Spleen (tissue), 13 donors: Measurements from ENCODE around the gene PCGF3. TPM values are rescaled to one million over a fixed set of nuclear protein-coding genes. Genes with fewer than 3 reads are reported as not detected.

Source experiments
- DNase-seq: peaks from one replicate; pipeline ENCODE4 v3.0.0-alpha.2; 2020
- H3K27ac ChIP-seq, 8 donors: fragments of 200-600 bp; sonication (generic) in 7 of 8; 1 replicate in 4 of 8; 2 replicates in 4 of 8; pipeline versions ENCODE4 v1.5.0 to v1.8.0; 2016 to 2021; ENCODE audit warnings: inconsistent platforms in 4 of 8, mild to moderate bottlenecking in 4 of 8, moderate library complexity in 1 of 8
- H3K27me3 ChIP-seq, 7 donors: fragments of 200-600 bp; sonication (generic) in 6 of 7; replicated peaks in 1 of 7; 1 replicate in 4 of 7; 2 replicates in 3 of 7; pipeline versions ENCODE4 v1.5.0 to v1.8.0; 2016 to 2021; ENCODE audit warnings: inconsistent platforms in 3 of 7, mild to moderate bottlenecking in 1 of 7
- H3K36me3 ChIP-seq, 6 donors: fragments of 200-600 bp; sonication (generic) in 5 of 6; 1 replicate in 4 of 6; 2 replicates in 2 of 6; pipeline versions ENCODE4 v1.5.0 to v1.8.0; 2016 to 2021; ENCODE audit warnings: inconsistent platforms in 2 of 6
- H3K4me1 ChIP-seq, 6 donors: fragments of 200-600 bp; sonication (generic) in 5 of 6; 1 replicate in 3 of 6; 2 replicates in 3 of 6; pipeline versions ENCODE4 v1.5.0 to v1.8.0; 2016 to 2021; ENCODE audit warnings: inconsistent platforms in 3 of 6
- H3K4me3 ChIP-seq, 8 donors: fragments of 200-600 bp; sonication (generic) in 7 of 8; 1 replicate in 4 of 8; 2 replicates in 4 of 8; pipeline versions ENCODE4 v1.5.0 to v1.8.0; 2016 to 2021; ENCODE audit warnings: inconsistent platforms in 4 of 8, mild to moderate bottlenecking in 4 of 8, moderate library complexity in 2 of 8
- H3K9me3 ChIP-seq, 8 donors: fragments of 200-600 bp; sonication (generic) in 7 of 8; 1 replicate in 4 of 8; 2 replicates in 4 of 8; pipeline versions ENCODE4 v1.5.0 to v1.8.0; 2016 to 2021; ENCODE audit warnings: inconsistent platforms in 4 of 8
- CTCF ChIP-seq, 11 experiments: fragments of 200-600 bp in 7 of 11; fragments of 450-650 bp in 4 of 11; sonication (generic) in 4 of 11; IDR thresholded peaks in 8 of 11; conservative IDR thresholded peaks in 3 of 11; 1 replicate in 7 of 11; 2 replicates in 4 of 11; pipeline versions ENCODE4 v1.4.0 to v1.8.0; 2016 to 2021; ENCODE audit warnings: antibody characterized with exemption in 11 of 11, inconsistent platforms in 4 of 11, mild to moderate bottlenecking in 1 of 11
- POLR2A ChIP-seq, 3 donors: fragments of 450-650 bp; IDR thresholded peaks; one replicate each; pipeline ENCODE4 v1.5.1; 2017; ENCODE audit warnings: antibody characterized with exemption in 3 of 3, mild to moderate bottlenecking in 1 of 3
- POLR2AphosphoS5 ChIP-seq, 3 donors: sonication (generic); formaldehyde crosslinking; IDR thresholded peaks; one replicate each; pipeline ENCODE4 v1.5.1; 2017; ENCODE audit warnings: antibody characterized with exemption in 3 of 3
- WGBS, 5 donors: extraction: QIAGEN DNeasy Blood & Tissue Kit in 3 of 5; methylation state at CpG; one replicate each; pipeline versions ENCODE4 v1.1.5 to v1.1.7; 2013 to 2018; 5-methylcytosine and 5-hydroxymethylcytosine counted together
- intact Hi-C: fragments of 100-400 bp; cut with DNase I; formaldehyde crosslinking; loops from one replicate; pipeline ENCODE4 v1.15.0; 2023; ENCODE audit warnings: low total_unique reads
- long read RNA-seq, 2 donors: transcript quantifications; one replicate each; lab custom pipeline, GENCODE V29; 2026
- polyA plus RNA-seq, 3 donors: library from polyadenylated mRNA; stranded (reverse); fragments of 200-250 nt; gene quantifications; one replicate each; pipeline ENCODE4 v1.2.1, GENCODE V29; 2013
- total RNA-seq, 7 donors: library from RNA; depleted of rRNA in 3 of 7; stranded (reverse); fragments of >200 nt in 3 of 7; fragmentation: NEBNext Ultra II Directional in 4 of 7; extraction: Animal tissue kit (Norgen Biotek cat#: 25700) in 4 of 7; gene quantifications; one replicate each; pipeline versions ENCODE4 v1.1.0 to v1.2.1, GENCODE V29; 2016 to 2021
- donor health status: healthy with polysubstance abuse.
- donor health status: DM: no; HTN: no; CAD: no; lungs with moderate emphysema.
- donor health status: DM: no; HTN: no; CAD: no.
- donor health status: Bipolar disorder and iron deficiency.
- donor health status: healthy.
- donor health status: DM: no; HTN: no; CAD: no.
- donor health status: DM: yes; HTN: yes; CAD: no.

The PCGF3 gene, protein sequence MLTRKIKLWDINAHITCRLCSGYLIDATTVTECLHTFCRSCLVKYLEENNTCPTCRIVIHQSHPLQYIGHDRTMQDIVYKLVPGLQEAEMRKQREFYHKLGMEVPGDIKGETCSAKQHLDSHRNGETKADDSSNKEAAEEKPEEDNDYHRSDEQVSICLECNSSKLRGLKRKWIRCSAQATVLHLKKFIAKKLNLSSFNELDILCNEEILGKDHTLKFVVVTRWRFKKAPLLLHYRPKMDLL
- total RNA-seq (100 to 1,000 TPM in 1 of 7 donors, 10 to 100 TPM in 6; 52.0 to 102 (median 80.3) TPM), polyA plus RNA-seq (10 to 100 TPM; 29.7 to 84.2 (median 53.3) TPM)
- long read RNA-seq, donor 1, full-length matches to known transcripts: 29 of 29 reads
- long read RNA-seq, donor 1, partial matches to known transcripts: 0 of 29 reads
- long read RNA-seq, donor 1, other reads (novel, unspliced or antisense): 0 of 29 reads
- long read RNA-seq, donor 2, full-length matches to known transcripts: 12 of 12 reads
- long read RNA-seq, donor 2, partial matches to known transcripts: 0 of 12 reads
- long read RNA-seq, donor 2, other reads (novel, unspliced or antisense): 0 of 12 reads

GRCh38 chr4:705278-706082 lies at the start of gene PCGF3:
Gene PCGF3, plus strand, starts transcription at chr4:705832. Its CDS starts 27,849 bp downstream, at chr4:733681.
- peaks cover 12 to 71% (median 39%) of the 10 kb centered on the region in 6 donors for H3K4me1 ChIP-seq
- H3K36me3 ChIP-seq: peaks cover 0 to 11% (median 0%) of the 10 kb centered on the region in 6 donors
- peak within 1 kb of the TSS; percentile 88 to 97 (median 94) for H3K27ac ChIP-seq
- peak; percentile 100 for DNase-seq
- intact Hi-C loops: no loop called here
- peak in 1 of 3 donors; percentile 38 for TF ChIP-seq POLR2A (IDR thresholded peaks at IDR 0.05)
- TF ChIP-seq CTCF (IDR thresholded peaks at IDR 0.05 in 8 of 11, conservative IDR thresholded peaks at IDR 0.05 in 3 of 11): no peak
- peak; percentile 92 for TF ChIP-seq POLR2AphosphoS5 (IDR thresholded peaks at IDR 0.05)
- H3K27me3 ChIP-seq: no peaks in the 10 kb centered on the region
- H3K4me3 ChIP-seq: peak within 1 kb of the TSS; percentile 52 to 90 (median 75)
- H3K9me3 ChIP-seq: no peaks in the 10 kb centered on the region
- 2 to 4% (median 3%) methylated on average over 54 to 82 of the region's 82 CpGs for WGBS, 5 donors

- peak; percentile 71 for DNase-seq
- 77 to 81% (median 80%) methylated on average over 39 to 58 of the region's 58 CpGs for WGBS, 5 donors
- H3K9me3 ChIP-seq: no peaks in the 10 kb centered on the region
- H3K27me3 ChIP-seq: peaks cover 0 to 14% (median 0%) of the 10 kb centered on the region in 7 donors
- no peaks in the 10 kb centered on the region for H3K4me1 ChIP-seq
- peaks cover 0 to 5% (median 0%) of the 10 kb centered on the region in 6 donors for H3K36me3 ChIP-seq
- intact Hi-C loops: no loop called here
- H3K27ac ChIP-seq: no peak overlapping the region
- H3K4me3 ChIP-seq: no peak overlapping the region
- TF ChIP-seq CTCF (IDR thresholded peaks at IDR 0.05 in 8 of 11, conservative IDR thresholded peaks at IDR 0.05 in 3 of 11): no peak
- TF ChIP-seq POLR2A (IDR thresholded peaks at IDR 0.05): no peak
- no peak for TF ChIP-seq POLR2AphosphoS5 (IDR thresholded peaks at IDR 0.05)
Observed at GRCh38 chr4:656436-657337, 48.9 kb upstream of the PCGF3 start.

DNA sequence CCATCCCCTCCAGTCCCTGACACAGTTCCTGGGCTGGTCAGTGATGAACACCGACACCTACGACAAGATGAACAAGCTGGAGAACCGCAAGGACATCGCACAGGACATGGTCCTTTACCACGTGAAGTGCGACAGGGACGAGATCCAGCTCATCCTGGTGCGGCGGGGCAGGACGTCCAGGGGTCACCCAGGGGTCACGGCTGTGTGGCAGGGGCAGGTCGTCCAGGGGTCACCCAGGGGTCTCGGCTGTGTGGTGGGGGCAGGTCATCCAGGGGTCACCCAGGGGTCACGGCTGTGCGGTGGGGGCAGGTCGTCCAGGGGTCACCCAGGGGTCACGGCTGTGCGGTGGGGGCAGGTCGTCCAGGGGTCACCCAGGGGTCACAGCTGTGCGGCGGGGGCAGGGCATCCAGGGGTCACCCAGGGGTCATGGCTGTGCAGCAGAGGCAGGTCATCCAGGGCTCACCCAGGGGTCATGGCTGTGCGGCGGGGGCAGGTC lies 48.2 kb upstream of the PCGF3 start:
- intact Hi-C loops: no loop called here
- Histone ChIP-seq H3K9me3 (no peaks in the 10 kb centered on the region), H3K27ac (no peak overlapping the region), H3K36me3 (peaks cover 0 to 8% (median 0%) of the 10 kb centered on the region in 6 donors), H3K27me3 (peaks cover 0 to 11% (median 0%) of the 10 kb centered on the region in 7 donors), H3K4me1 (peaks cover 0 to under 1% (median 0%) of the 10 kb centered on the region in 6 donors), H3K4me3 (no peak overlapping the region)
- no peak for TF ChIP-seq CTCF (IDR thresholded peaks at IDR 0.05 in 8 of 11, conservative IDR thresholded peaks at IDR 0.05 in 3 of 11)
- TF ChIP-seq POLR2A (IDR thresholded peaks at IDR 0.05): no peak
- no peak for TF ChIP-seq POLR2AphosphoS5 (IDR thresholded peaks at IDR 0.05)
- WGBS, 5 donors: 86 to 91% (median 87%) methylated on average over 6 to 23 of the region's 23 CpGs
- DNase-seq: no peak
